Islet precursor cell (in vitro differentiated cells): ENCODE results near the gene SINHCAF.
A peak's percentile ranks its signal among the peaks of the same experiment; 100 is the strongest.
"Not testable (repeated sequence)": the region's sequence is repeated elsewhere in the genome, so short reads cannot be mapped to it uniquely, and the experiment has no call there.

Experiments used
- DNase-seq: peaks from one replicate; pipeline ENCODE4 v3.0.0-alpha.2; 2018

The SINHCAF gene

DNA sequence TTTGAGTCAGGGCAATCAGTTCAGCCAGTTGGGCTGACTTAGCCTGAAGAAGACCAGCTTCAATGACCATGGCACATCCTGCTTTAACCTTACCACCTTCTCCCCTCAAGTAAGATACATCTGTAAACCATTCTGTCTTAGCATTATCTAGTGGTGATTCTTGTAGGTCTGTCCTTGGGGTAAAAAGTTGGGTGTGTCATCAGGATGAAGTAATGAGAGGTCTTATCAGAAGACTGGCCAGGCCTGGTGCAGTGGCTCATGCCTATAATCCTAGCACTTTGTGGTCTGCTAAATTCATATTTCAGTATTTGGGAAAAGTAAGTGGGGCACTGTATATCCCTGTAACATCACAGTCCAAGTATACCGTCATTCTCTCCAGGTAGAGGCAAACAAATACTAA is 19.1 kb downstream of the SINHCAF start:
- DNase-seq = no peak

DNA sequence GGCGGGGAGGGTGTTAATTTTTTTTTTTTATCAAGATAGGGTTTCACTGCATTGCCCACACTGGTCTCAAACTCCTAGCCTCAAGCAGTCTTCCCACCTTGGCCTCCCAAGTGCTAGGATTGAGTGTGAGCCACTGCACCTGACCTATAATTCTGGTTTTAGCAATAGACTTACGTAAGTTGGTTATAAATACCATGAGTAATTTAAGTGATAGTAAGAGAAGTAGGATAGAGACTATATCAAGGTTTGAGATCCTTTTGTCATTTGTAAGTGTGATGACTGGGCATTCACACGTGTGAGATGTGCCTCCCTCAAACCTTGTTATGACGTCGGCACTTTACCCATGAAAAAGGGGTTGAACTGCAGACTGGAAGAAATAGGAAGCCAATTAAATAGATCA is 22.5 kb downstream of the SINHCAF start:
- DNase-seq = no peak

DNA sequence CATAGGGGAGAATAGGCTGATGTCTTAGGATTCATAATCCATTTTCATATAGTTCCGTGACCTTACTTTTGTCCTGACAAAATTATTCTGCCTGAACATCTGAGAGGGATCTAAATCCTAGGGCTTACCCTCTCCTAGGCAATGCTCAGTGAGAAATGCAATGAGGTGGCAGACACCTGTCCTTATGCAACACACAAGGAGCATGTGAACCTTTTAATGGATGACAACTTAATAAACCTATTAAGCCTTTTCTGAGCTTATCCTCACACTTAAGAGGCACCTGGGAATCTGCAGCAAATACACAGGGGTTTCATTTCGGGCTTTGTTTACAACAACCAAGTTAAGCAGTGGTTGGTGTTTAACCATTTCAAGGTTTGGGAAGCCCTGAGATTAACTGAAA is 24.6 kb downstream of the SINHCAF start:
- no peak for DNase-seq

DNA sequence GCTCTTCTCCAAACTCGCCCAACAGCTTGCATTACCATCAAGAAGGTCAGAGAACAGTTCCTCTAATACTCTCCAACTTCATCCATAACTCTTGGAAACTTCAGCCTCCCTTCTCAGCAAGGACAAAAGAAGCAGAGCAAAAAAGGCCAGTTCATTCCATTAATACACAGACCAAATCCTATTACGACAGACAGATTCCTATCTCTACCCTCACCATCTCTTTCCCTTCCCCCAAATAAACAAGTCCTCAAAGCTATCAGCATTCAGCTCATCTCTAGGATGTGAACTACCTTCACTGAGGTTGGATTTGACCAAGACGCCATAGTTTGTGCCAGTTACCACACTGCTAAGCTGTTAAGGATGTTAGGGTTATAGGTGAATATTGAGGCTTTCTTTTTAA is 25.2 kb downstream of the SINHCAF start:
- DNase-seq = no peak

DNA sequence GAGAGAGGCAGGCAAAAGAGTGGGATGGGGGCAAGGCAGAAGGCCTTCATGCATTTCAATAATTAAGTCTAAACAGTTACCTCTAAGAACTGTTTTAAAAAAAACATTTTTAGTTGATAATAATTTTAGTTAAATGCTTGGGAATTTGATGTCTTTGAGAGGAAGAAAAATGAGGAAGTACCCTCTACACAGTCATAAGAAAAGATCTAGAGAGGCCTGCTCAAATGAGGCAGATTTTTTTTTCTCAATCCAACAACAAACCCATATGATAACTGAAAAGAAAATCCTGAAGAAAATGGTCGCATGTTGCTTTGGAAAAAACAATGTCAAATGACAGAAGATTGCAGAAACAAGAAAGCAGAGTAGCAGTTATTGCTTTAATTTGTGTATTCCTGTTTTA is 25.6 kb downstream of the SINHCAF start:
- DNase-seq = no peak

DNA sequence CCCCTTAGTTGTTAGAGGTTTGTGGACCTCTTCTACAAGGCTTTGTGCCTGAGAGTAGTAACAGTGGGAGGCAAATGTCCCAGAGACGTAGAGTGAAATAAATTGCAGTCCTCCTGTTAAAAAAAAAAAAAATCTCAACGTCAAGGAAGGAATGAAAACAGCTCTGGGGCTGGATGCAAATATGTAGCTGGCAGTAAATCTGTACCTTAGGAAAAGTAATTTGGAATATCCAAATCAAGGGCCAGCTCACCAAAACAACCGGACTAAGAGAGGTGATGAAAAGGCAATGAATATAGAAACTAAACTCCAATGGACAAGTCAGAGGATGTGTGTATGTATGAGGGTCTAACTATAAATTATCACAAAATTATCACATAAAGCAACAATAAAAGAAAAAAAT is 27.0 kb downstream of the SINHCAF start:
- DNase-seq = no peak

DNA sequence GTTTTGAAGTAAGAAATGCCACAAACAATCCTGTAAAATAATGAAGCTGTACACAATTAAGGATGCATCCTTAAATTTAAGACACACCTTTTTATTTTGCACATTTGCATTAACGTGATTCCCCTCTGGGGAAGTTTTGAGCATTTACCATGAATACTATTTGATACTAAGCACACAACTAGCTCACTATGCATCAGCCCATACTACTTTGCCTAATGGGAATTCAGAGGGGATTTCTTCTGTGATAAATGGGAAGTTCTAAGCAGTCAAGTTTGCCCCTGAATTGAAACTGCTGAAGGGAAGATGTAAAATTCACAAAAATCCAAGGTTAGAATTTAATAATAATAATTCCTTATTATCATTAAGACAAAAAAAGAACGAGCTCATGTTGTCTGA is 27.4 kb downstream of the SINHCAF start:
- no peak for DNase-seq

DNA sequence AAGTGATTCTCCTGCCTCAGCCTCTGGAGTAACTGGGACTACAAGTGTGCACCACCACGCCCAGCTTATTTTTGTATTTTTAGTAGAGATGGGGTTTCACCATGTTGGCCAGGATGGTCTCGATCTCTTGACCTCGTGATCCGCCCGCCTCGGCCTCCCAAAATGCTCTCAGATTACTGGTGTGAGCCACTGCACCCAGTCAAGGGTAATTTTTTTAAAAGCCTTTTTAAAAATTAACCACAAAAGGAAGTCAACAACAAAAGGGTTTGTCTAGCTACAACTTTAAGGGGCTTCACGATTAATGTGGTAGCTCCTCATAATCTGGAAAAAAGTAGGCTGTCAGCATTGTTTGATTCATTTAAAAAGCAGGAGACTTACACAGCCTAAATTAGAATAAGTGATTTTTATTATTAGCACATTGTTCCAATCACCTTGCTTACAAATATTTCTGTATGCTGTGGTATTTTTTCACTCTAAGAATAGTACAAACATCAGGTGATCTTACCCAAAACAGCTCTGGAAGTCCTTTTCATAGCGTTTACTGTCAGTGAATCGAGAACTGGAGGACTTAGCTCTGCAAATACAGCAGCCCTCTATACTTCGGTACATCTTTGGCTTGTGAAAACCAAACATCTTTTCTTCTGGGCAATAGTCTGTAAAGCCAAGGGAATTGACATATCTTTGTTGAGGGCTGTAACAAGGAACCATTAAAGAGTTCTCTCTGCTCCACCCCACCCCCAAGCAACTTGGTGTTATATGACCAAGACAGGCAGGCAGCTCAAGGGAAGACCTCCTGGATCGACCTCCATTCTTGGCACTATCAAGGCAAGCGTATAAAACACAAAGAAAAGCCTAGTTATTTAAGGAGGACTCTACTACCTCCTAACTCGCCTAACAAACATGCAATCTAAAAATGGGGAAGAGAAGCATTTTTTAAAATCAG is 28.1 kb downstream of the SINHCAF start:
- no peak for DNase-seq

DNA sequence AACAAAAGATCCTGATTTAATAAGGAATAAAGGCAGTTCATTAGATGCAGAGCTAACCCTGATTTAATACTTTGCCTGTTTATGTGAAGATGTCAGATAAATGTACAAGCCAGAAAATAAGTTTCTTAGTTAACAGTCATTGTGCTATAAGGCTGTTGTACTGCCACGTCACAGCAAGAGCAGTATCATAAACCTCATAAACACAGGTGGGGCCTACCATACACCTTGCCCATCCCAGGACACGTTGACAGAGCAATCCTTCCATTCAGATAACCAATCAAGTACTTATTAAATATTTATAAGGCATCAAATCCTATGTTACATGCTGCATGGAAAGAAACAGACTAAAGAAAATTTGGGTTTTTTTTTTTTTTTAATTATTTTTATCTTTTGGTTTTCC is 36.5 kb downstream of the SINHCAF start:
- DNase-seq = no peak

DNA sequence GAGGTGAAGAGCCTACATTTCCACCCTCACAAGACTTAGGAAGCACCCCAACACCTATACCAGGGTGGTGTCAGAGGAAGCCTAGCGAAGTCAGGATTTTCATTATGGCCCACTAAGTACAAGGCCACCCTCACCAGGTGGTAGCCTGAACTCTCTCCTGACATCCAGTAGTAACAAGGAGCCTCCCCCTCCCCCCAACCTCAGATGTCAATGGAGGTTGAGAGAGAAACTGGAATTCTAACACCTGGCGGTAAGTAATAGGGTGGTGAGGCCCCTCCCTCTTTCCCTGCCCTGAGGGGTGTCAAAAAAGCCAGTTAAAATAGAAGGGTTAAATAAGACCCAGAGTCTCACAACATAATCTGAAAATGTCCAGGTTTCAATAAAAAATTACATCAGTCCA is 37.6 kb downstream of the SINHCAF start:
- no peak for DNase-seq

DNA sequence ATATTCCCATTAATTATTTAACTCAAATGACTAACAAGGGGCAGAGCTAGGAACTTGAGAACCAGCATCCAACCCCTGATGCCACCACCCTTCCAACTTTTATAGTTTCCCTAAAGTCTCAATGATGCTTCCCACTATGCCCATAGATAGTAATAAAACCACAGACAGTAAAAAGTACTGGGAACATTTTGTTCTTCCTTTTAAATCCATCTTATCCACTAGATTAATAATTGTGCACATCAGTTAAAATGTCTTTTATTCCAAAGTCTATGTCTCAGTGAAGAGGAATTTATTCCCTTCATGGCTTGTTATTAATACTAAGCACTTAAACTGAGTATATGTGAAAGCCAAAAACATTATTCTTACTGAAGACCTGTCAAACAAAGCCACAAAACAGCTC is 45.8 kb downstream of the SINHCAF start:
- no peak for DNase-seq

DNA sequence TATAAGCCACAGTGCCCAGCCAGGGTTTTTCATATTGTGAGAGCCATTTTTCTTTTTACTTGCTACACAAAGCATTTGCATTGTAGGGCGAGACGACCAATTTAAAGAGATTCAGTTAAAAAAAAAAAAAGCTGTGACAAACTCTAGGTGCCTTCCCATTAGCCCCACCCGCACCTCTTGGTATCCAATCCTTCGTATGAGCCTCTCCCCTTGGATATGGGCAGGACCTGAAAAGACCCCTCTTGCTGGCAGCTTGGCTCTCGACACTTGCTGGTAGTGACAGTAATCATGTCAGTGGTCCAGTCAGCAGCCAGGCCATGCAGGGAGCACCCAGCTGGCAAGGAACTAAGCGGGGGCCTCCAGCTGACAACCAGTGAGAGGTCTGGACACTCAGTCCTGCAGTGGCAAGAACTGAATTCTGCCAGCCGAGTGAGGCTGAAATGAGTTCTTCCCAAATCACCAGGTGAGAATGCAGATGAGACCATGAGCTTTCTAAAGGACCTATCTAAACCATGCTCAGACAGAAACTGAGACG is 46.5 kb downstream of the SINHCAF start:
- DNase-seq = no peak

DNA sequence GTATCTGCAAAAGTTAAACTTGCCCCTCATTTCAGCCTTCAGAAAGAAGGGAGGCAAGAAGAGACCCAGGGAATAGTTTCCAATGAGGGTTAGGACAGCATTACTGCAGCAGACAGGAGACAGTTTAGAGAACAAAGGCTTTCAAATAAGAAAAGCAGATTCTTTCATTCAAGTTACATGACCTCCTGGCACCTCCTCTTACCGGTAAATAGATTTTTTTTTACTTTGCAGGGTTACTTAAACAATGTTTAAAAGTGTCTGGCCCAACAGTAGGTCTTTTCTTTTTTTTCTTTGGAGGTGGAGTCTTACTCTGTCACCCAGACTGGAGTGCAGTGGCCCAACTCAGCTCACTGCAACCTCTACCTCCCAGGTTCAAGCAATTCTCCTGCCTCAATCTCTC is 47.1 kb downstream of the SINHCAF start:
- no peak for DNase-seq

DNA sequence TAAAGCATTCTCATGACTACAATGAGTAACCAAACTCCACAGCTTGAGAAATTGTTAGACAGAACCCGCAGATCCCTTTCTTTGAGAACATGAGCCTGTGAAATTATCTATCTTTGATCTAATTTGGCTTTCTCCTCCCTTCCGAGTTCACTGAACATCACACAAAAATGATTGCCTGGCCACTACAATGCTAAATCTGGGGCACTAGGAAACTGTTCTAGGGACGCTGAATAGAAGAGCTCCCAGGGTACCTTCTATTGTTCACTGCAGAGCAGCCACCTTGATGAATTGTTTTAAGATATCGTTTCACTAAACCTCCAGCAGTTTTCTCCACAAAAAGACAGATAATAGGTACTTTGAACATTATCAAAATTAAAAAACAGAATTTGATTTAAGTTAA is 47.5 kb downstream of the SINHCAF start:
- no peak for DNase-seq

DNA sequence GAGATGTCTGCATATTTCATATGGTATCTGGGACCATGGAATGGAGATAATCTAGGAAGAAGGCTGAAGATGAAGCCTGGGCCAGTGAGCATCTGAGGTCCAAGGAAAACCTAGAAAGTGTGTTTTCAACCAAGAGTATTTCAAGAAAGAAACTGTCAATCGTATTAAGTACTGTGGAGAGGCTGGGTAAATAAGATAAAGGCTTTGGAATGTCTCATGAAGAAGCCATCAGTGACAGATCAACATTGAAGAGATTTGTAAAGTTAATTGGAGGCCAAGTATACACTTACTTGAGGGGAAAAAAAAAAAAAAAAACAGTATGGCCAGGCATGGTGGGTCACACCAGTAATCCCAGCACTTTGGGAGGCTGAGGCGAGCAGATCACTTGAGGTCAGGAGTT is 48.9 kb downstream of the SINHCAF start:
- no peak for DNase-seq

DNA sequence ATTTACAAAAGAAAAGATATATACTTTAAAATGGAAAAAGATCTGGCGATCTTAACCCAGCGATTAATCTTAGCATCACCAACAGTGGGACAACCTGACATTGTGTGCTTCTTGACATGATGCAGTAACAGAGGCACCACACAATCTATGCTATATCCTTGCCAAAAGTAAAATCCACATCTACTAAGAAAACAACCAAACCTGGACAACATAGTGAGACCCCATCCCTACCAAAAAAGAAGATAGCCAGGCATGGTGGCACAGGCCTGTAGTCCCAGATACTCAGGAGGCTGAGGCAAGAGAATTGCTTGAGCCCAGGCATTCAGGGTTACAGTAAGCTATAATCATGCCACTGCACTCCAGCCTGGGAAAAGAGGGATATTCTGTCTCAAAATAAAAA is 50.5 kb downstream of the SINHCAF start:
- DNase-seq = no peak

DNA sequence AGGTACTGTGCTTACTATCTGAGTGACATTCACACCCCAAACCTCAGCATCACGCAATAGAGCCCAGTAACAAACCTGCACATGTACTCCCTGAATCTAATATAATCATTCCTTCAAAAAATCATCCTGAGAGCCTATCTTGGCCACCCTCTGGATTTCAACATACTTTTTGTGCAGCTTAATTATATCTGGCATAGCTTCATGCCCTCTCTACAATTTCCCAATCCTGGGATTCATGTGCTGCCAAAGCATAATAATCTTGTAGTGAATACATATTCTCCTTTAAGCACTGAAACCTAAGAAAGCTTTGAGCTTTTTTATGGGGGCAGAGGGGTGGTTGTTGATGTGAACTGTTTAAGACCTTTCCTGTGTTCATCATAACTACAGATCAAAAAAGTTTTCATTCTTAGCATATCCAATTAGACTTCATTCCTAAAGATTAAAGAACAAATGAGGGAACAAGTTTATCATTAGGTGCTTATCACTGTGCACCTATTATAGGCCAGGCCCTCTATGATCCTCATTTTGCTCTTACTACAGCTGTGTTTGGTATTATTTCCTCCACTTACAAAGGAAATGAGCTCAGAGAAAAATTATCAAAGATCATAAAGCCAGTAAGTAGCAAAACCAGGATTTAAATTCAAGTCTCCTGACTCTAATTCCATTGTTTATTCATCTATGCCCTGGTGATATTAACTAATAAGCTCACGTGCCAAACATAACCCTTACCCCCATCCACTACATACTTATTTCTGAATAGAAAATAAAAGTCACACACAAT is 51.2 kb downstream of the SINHCAF start:
- DNase-seq = no peak

DNA sequence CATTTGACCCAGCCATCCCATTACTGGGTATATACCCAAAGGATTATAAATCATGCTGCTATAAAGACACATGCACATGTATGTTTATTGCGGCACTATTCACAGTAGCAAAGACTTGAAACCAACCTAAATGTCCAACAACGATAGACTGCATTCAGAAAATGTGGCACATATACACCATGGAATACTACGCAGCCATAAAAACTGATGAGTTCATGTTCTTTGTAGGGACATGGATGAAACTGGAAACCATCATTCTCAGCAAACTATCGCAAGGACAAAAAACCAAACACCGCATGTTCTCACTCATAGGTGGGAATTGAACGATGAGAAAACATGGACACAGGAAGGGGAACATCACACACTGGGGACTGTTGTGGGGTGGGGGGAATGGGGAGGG is 52.2 kb downstream of the SINHCAF start:
- not testable (repeated sequence) for DNase-seq

DNA sequence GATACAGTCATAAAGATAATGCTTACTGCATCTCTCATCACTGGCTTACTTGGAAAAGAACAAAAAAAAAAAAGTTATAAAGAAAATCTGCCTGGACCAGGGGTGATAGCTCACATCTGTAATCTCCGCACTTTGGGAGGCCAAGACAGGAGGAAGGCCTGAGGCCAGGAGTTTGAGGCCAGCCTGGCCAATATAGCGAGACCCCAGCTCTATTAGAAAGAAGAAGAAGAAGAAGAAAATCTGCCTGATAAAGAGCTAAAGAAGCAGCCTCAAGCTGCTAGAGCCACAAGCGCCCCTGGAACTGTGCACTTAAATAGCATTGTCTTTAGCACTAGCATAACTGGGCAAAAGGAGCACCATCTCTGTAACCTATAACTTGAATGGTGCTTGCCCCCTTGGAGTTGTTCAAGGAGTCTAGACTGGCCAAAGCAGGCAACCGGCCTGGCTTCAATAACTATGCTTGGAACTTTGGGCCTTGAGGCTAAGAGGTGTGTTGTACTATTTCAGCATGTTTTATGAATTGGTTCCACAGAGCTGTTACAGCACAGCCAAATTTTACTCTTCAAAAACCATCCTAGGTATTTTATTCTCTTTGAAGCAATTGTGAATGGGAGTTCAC is 53.2 kb downstream of the SINHCAF start:
- DNase-seq = no peak

DNA sequence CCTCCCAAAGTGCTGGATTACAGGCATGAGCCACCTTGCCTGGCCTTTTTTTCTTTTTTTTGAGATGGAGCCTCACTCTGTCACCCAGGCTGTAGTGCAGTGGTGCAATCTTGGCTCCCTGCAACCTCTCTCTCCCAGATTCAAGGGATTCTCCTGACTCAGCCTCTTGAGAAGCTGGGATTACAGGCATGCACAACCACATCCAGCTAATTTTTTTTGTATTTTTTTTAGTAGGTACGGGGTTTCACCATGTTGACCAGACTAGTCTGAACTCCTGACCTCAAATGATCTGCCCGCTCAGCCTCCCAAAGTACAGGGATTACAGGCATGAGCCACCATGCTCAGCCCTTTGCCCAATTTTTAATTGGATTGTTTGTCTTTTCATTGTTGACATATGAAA is 58.0 kb downstream of the SINHCAF start:
- no peak for DNase-seq

DNA sequence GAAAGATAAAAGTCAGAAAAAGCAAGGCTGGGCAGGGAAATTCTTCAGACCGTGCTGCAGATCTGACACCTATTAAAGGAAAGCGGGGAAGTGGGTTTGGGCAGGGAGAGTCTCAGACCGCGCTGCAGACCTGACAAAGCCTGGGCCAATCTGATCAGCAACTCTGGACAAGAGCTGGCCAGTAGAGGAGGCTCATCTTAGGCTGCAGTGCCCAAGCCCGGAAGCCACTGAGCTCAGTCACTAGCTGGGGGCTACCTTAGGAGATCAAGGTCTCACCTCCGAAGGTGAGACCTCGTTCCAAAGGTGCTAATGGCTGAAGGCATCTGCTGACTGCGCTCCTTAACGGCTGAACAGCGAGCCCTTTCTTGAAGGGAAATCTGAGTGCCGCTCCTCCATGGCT is 60.2 kb downstream of the SINHCAF start:
- DNase-seq = peak; percentile 65

DNA sequence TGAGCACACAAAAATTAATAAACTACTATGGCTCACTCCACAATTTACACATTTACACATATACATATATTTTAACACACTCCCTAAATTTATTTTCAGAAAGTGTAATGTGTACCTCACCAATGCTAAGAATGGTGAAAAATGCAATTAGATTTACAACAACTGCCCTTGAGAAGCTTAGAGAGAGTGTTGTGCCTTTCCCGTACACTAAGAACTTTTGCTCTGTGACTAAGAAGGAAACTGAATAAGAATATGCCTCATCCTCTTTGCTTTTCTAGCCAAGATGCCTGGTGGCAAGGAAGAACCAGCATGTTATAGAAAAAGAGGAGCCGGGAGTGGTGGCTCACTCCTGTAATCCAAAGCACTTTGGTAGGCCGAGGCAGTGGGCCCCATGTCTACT is 62.3 kb downstream of the SINHCAF start:
- DNase-seq = no peak

DNA sequence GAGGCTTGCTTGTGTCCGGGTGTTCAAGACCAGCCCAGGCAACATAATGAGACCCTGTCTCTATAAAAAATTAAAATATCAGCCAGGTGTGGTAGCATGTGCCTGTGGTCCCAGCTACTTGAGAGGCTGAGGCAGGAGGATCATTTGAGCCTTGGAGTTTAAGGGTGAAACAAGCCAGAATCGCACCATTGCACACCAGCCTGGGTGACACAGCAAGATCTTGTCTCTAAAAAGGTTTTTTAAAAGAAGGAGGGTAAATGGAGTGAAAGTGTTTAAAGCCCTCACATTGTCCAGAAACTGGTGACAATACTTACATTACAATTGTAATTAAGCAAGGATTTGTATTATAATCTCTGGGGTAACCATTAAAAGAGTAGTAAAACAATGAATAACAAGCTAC is 64.2 kb downstream of the SINHCAF start:
- no peak for DNase-seq

DNA sequence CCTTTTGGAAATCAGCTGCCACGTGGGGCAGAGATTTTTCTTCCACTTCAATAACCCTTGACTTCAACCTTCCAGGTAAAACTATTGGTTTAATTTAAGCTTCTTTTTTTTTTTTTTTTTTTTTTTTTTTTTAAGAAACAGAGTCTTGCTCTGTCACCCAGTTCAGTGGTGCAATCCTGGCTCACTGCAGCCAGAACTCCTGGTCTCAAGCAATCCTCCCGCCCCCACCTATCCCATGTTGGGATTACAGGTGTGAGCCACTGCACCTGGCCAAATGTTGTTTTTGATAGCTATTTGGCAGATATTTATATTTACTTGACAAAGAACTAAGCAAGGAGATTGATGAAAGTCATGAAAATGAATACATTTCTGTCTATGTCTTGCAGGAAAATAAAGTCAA is 65.1 kb downstream of the SINHCAF start:
- no peak for DNase-seq
